NCI-H2107 (cell line): Measurements from ENCODE around the gene ZFP14.
"Not testable (repeated sequence)": the region's sequence is repeated elsewhere in the genome, so short reads cannot be mapped to it uniquely, and the experiment has no call there.

ENCODE experiments used
- DNase-seq: peaks from one replicate; lab custom pipeline; 2025; lab: John Stamatoyannopoulos, UW

Gene ZFP14

GRCh38 chr19:36330216-36330615 lies 48.8 kb downstream of the ZFP14 start:
- no peak for DNase-seq

DNA sequence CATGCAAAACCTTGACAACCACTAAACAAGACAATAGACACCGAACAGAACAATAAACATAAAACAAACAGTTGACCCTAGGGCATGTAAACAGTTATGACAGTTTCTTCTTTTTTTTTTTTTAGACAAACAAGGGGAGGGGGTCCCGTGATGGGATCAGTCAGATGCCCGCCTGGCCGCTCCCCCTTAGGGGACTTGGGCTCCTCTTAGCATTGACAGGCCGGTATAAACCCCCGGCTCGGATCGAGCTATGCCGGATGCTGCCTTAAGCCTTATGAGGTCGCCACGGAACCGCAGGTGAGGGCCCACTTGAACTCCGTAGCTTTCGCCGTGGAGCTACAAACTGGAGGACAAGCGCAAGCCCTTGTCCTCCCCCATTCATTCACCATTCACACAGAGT lies 49.5 kb downstream of the ZFP14 start:
- DNase-seq: not testable (repeated sequence)

GRCh38 chr19:36326649-36327048 lies 52.4 kb downstream of the ZFP14 start:
- not testable (repeated sequence) for DNase-seq

GRCh38 chr19:36315164-36315563 lies 63.8 kb downstream of the ZFP14 start:
- DNase-seq: not testable (repeated sequence)

DNA sequence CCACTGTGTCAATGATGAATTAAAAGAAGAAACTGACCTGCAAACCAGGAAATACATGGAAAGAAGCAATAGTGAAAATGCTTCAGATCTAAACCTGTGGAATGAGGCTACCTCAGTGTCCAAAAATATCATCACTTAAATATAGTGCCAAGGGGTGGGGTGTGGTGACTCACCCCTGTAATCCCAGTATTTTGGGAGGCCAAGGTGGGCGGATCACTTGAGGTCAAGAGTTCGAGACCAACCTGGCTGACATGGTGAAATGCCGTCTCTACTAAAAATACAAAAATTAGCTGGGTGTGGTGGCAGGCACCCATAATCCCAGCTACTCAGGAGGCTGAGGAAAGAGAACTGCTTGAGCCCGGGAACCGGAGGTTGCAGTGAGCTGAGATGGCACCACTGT lies 64.9 kb downstream of the ZFP14 start:
- not testable (repeated sequence) for DNase-seq

DNA sequence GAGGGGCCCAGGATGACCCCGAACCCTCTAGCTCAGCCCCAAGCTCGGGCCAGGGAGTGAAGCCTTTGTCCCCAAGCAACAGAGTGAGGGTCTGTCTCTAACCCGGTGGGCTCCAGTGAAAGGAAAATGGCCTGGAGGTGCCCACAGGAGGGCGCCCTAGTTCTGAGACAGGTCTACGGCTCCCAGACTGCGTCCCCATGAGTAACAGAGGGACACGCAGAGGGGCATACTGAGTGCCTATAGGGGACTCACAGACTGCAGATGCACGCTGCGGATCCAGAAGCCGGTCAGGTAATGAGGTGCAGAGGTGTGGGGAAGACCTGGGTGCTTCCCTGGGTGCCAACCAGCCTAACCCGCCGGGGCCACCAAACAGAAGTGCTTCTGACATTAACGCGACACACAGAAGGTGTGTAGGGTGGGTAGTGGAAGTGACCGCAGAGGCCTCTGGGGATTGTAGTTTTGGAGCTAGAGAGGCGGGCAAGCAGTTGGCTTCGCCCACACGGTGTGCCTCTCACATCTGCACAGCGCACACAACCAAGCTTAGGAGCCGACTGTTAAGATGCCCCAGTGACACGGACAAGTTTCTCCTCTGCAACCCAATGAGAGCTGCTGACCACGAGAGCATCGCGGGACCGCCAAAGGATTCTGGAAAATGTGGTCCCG lies 67.8 kb downstream of the ZFP14 start:
- DNase-seq: not testable (repeated sequence)

DNA sequence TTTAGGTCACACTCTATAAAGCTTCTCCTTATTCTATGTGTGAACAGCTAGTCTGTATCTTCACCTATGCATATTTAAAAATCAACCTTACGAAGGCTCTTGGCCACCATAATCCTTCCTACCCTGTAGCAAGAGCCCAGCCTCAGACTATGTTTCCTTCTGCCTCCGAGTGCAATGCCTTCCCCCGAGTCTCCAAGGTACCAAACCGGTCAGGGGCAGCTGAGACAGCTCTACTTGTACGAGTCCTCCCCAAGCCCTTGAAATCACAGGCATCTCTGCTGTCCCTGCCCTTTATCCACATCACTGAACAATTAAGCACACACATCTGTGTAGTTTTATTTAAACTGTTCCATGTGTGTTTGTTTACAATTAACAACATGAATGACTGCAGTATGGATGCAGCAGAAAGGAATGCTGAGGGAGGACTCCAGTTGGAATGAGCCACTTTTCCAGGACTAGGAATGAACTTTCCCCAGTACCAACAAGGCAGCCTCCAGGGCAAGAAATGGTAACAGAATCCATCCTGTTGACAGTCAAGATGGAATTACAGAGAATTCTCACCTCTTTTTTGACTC lies 68.5 kb downstream of the ZFP14 start:
- DNase-seq: not testable (repeated sequence)

GRCh38 chr19:36309759-36310158 lies 69.2 kb downstream of the ZFP14 start:
- not testable (repeated sequence) for DNase-seq

DNA sequence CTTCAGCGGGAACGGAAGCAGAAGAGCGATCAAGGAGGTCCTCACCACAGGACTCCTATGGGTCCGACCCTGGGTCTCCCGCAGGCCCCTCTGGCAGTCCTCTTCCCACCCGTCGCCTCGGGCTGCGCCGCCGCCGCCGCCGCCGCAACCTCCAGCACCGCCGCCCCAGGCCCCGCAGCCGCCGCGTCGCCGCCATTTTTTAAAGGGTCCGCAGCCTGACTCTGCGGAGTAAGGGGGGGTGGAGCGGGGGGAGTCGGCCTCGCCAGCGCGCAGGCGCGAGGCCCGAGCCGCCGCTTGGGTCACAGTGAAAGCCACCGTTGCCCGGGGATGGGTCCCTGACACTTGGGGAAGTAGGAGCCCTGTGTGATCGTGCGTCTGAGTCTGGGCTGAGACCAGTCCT lies 69.7 kb downstream of the ZFP14 start:
- DNase-seq: not testable (repeated sequence)

GRCh38 chr19:36292317-36292716 lies 86.7 kb downstream of the ZFP14 start:
- DNase-seq: not testable (repeated sequence)
